ENCODE data around the gene SLC39A12.

The SLC39A12 gene

GRCh38 chr10:17963431-17963830, 11.7 kb downstream of the SLC39A12 start:
- DNase-seq (ENCODE audit: low spot score): no peak

DNA sequence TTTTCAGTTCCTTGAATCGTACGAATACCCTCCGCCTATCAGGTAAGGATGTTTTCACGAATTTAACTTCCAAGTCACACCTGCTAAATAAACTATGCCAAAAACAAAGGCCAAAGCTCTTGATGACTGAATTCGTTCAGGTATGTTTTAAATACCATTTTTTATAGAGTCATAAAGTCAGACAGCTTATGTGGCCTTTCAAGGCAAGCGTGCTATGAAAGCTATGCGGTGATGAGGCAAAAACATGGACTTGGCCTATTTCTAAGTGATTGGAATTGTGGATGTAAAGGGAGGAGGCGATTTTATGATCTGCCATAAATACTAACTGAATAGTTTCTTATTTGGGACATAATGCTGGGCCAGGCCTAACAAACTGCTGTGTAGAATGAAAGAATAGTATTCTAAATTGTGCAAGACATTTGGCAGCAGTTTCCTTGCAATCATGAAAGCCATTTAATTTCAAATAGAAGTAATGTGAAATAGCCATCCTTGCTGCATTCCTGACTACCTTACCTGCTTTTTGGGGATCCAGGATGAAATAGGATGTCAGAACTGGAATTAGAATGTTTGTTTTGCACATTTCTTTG, 14.0 kb downstream of the SLC39A12 start:
- no peak for DNase-seq (ENCODE audit: low spot score)

- no peak for DNase-seq (ENCODE audit: low spot score)
Observed at GRCh38 chr10:17974505-17974904, 22.8 kb downstream of the SLC39A12 start.

DNA sequence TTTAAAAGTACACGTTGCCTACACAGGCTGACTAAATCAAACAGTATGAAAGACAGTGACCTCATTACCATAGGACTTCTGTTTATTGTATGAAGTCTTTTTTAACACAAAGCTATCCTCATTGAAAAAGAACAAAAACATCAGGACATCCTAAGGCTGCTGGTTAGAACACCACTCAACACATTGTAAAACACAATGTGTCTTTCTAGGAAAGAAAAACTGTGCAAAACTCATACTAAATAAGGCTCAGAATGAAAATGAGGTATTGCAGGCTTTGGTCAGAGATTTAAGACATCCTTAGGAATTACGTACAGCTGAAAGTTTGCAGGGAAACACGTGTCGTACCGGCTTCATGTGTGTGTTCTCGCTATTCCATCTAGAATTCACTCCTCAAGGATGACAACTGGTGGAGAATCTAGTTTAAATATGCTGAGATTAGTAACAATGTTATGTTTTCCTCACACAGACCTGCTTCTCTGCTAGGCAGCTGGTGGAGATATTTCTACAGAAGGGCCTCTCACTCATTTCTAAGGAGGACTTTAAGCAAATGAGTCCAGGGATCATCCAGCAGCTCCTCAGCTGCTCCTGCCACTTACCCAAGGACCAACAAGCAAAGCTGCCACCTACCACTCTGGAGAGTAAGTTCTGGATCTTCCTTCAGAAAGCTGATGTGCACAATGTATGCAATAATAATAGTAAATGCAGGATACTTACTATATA, 29.3 kb downstream of the SLC39A12 start:
- no peak for DNase-seq (ENCODE audit: low spot score)

DNA sequence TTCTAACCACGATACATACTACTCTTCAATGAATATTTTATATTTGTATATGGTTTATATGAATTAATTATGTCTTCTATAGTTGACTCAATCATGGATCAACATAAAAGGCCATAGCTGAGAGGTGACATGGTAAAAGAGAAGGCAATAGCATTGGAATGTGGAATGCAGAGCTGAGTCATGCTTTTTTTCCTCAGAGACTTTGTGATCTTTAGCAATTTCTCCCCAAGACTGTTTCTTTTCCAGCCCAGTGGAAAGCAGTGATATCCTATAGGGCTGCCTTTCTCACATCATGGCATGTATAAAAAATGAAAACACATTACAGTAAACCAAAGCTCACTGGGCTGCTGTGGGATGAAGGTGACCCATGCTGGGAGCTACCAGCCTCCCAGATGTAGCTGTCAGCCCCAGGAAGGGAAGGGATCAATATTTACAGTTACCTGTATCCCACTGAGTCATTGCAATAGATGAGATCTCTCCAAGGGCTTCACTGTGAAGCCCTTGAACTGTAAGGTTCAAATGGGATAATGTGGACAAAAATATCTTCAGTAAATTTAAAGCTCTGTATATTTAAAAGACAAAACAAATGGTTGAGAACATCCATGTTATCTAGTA, 30.2 kb downstream of the SLC39A12 start:
- peak; percentile 65 for DNase-seq (ENCODE audit: low spot score)

- no peak for DNase-seq (ENCODE audit: low spot score)
Observed at GRCh38 chr10:17984056-17984455, 32.3 kb downstream of the SLC39A12 start.

DNA sequence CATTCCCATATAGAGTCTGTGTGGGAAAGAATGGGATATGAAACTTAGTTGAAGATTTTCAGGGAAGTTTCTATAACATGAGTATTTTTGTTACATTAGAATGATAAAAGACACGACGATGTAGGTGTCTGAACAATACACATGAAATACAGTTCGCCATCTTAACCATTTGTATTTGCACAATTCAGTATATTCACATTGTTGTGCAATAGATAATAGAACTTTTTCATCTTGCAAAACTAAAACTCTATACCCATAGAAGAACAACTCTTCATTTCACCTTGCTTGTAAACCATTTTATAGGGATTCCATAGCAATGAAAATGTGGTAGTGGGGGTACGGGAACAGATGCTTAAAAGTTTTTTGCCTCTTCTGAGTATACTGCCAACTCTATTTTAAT, 32.8 kb downstream of the SLC39A12 start:
- DNase-seq (ENCODE audit: low spot score): no peak

DNA sequence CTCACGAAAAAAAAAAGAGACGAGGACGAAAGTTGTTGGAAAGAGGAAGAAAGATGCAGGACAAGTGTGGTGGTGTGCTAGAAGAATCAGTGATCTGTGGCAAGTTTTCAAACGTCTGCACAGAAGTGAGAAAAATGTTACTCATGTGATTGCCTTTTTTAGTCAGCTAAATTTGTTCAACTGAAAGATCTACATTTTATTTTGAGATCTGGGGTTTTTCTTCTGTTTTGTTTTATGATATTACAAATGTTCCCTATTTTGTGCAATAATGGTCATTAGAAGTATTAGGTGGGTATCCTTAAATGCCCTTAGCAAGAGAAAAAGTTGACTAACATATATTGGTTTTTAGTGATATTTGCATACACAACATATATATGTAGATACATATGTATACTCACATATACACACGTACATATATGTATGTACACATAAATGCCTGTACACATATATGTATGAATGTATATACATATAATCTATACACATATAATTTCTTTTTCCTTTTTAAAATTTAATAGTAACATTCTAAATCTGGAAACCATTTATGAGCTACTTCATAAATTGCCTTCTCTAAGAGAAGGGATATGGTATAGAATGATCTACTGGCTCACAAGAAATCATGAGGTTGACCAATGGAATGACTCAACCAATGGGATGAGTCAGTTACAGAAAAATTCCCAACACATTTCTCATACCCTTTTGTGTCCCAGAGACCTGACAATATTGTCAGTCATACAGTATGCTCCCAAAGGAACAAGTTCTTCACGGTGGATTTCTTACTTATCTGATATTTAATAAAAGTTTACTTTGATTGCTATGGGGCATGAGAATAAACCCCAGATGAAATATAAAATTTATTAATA, 38.4 kb downstream of the SLC39A12 start:
- peak; percentile 57 for DNase-seq (ENCODE audit: low spot score)

DNA sequence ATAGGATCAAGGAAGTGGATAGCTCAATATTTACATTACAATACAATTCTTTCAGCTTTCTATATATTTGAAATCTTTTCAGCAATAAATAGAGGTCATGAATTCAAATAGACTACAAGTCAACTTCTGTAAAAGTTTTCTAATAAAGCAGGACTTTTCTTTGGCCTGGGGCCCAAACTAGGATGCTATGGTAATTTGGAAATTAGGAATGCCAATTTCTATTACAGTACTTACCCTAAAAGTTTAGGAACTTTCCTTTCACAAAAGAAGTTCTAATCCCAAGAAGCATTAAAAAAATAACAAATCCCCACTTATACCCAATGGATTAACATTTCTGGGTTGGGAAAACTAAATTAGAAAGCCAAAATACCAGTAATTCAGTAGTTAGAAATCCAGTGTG, 40.5 kb downstream of the SLC39A12 start:
- DNase-seq (ENCODE audit: low spot score): no peak

- DNase-seq (ENCODE audit: low spot score): no peak
Observed at GRCh38 chr10:17993361-17993760, 41.6 kb downstream of the SLC39A12 start.

DNA sequence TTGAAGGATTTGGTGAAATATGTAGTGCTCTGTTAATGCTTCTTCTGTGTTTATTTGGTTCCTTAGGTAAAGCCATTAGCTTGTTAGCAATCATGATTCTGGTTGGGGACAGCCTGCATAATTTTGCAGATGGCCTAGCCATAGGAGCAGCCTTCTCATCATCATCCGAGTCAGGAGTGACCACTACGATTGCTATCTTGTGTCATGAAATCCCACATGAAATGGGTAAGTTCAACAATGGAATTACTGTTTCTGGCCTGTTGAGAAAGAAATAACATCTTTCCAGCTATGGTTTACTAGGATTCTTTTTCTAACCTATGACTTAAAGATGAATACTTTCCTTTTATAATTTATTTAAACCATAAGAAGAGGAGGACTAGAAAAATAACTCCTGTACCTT, 48.9 kb downstream of the SLC39A12 start:
- no peak for DNase-seq (ENCODE audit: low spot score)

GRCh38 chr10:18005445-18005780, 53.7 kb downstream of the SLC39A12 start:
- no peak for DNase-seq (ENCODE audit: low spot score)

- DNase-seq (ENCODE audit: low spot score): peak; percentile 20
Observed at GRCh38 chr10:18005781-18006456, 54.2 kb downstream of the SLC39A12 start.

GRCh38 chr10:18008986-18009385, 57.3 kb downstream of the SLC39A12 start:
- no peak for DNase-seq (ENCODE audit: low spot score)

GRCh38 chr10:18010050-18010449, 58.3 kb downstream of the SLC39A12 start:
- DNase-seq (ENCODE audit: low spot score): no peak

- DNase-seq (ENCODE audit: low spot score): no peak
Observed at GRCh38 chr10:18020523-18020922, 68.8 kb downstream of the SLC39A12 start.

GRCh38 chr10:18021725-18022480, 70.2 kb downstream of the SLC39A12 start:
- DNase-seq (ENCODE audit: low spot score): no peak

DNA sequence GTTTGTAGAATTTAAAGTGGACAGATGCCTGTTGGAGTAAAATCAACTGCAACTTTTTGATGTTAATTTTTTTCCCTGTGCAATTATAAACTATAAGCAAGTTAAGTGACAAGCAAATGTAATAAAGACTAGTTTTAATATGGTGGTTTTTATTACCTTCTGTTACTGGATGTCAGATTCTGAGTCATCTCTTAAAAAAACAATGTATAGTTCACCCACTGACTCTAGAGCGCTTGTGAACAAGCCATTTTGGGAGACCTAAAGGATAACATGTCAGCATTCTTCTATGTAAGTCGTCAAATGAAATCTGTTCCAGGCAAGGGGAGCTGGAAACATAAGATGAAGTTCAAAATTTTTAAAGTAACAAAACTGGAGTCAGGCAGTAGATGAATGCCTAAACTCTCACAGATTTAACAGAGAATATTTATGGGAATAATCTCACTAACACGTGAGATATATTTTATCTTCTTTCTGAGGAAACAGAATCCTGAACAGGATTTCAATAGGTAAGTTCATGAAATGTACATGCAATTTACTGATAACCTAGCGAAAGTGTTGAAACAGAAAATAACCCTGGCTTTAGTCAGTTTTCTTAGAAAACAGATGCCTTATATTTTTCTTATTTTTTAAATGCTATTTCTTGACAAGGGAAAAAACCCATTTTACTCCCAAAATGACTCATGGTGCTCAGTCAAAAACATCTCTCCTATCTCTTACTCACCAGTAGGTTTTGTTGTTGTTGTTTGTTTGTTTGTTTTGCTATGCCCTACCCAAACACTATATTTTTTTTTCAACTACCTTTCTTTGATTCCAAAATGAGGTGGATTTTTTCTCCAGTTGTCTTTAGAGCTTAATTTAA, 91.7 kb downstream of the SLC39A12 start:
- no peak for DNase-seq (ENCODE audit: low spot score)

- peak; percentile 26 for DNase-seq (ENCODE audit: low spot score)
Observed at GRCh38 chr10:18044976-18045720, 93.4 kb downstream of the SLC39A12 start.

DNA sequence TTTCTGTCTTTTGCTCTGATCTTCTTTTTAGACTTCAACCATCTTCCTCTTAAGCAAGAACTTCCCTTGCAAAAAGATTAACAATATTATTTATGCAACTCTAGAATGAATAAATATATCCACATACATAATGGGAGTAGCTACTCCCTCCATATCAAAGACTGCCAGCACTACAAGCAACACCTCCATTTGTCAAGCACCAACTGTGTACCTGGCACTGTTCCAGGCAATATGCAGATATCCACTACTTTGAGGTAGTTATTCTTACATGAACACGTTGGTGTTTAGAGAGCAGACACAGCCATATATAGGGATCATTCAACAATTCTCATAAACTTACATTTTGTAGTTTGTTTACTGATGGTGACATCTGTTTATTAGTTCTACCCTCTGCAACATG, 104.9 kb downstream of the SLC39A12 start:
- no peak for DNase-seq (ENCODE audit: low spot score)

Measured in AG08396 (cell line).